SKM-1 treated with dmso at 0.1 percent for 144 hours (cell line): ENCODE data around the gene CCR2.
"Not testable (repeated sequence)": the region's sequence is repeated elsewhere in the genome, so short reads cannot be mapped to it uniquely, and the experiment has no call there.

Source experiments
- DNase-seq: peaks from one replicate; lab custom pipeline; 2025; ENCODE audit not compliant: unreplicated experiment; lab: John Stamatoyannopoulos, UW

Gene CCR2

GRCh38 chr3:46353647-46354410 is at the start of gene CCR2:
TSS of gene CCR2 (plus strand) at chr3:46354111. CDS start at chr3:46357528, 3,417 bp downstream.
- DNase-seq = peak; percentile 64

GRCh38 chr3:46304739-46305138 is 49.2 kb upstream of the CCR2 start:
- DNase-seq = no peak

- peak; percentile 87 for DNase-seq
Measured at GRCh38 chr3:46312991-46313390, 40.9 kb upstream of the CCR2 start.

GRCh38 chr3:46314517-46314916 is 39.4 kb upstream of the CCR2 start:
- DNase-seq = no peak

- DNase-seq = peak; percentile 46
Measured at GRCh38 chr3:46316206-46316605, 37.7 kb upstream of the CCR2 start.

- peak; percentile 77 for DNase-seq
Measured at GRCh38 chr3:46318207-46318927, 35.5 kb upstream of the CCR2 start.

GRCh38 chr3:46321461-46322104 is 32.3 kb upstream of the CCR2 start:
- peak; percentile 88 for DNase-seq

GRCh38 chr3:46324036-46324435 is 29.9 kb upstream of the CCR2 start:
- no peak for DNase-seq

GRCh38 chr3:46325645-46326300 is 28.1 kb upstream of the CCR2 start:
- DNase-seq = no peak

- DNase-seq = not testable (repeated sequence)
Measured at GRCh38 chr3:46330676-46331075, 23.2 kb upstream of the CCR2 start.

GRCh38 chr3:46334741-46335478 is 19.0 kb upstream of the CCR2 start:
- no peak for DNase-seq

- no peak for DNase-seq
Measured at GRCh38 chr3:46335541-46335940, 18.4 kb upstream of the CCR2 start.

- DNase-seq = no peak
Measured at GRCh38 chr3:46337911-46338310, 16.0 kb upstream of the CCR2 start.

- DNase-seq = no peak
Measured at GRCh38 chr3:46338840-46339239, 15.1 kb upstream of the CCR2 start.

- DNase-seq = no peak
Measured at GRCh38 chr3:46344476-46344875, 9.4 kb upstream of the CCR2 start.

- DNase-seq = no peak
Measured at GRCh38 chr3:46348823-46349482, 5.0 kb upstream of the CCR2 start.

GRCh38 chr3:46349484-46350261 is 4.2 kb upstream of the CCR2 start:
- peak; percentile 40 for DNase-seq

- peak; percentile 48 for DNase-seq
Measured at GRCh38 chr3:46350262-46350565, 3.7 kb upstream of the CCR2 start.

- DNase-seq = no peak
Measured at GRCh38 chr3:46351646-46352045, 2.3 kb upstream of the CCR2 start.

- no peak for DNase-seq
Measured at GRCh38 chr3:46353090-46353489, 821 bp upstream of the CCR2 start.
